ENCODE measurements around the gene LHFPL5.

LHFPL5 gene

GRCh38 chr6:35831257-35832007 lies 26.3 kb downstream of the LHFPL5 start:
- peak; percentile 6; the same call in 1 of the 2 replicates for TF ChIP-seq POLR2AphosphoS5 (IDR thresholded peaks at IDR 0.05; ENCODE audit: low read depth)
- no peak for TF ChIP-seq CTCF (IDR thresholded peaks at IDR 0.05; ENCODE audit: insufficient read depth, low read length)
- no peak for DNase-seq (ENCODE audit: low read depth in 1 of 2, low spot score in 1 of 2)
- no peak overlapping the region for H3K4me3 ChIP-seq (replicated peaks; ENCODE audit: insufficient read depth, low read length)
- H3K27me3 ChIP-seq (ENCODE audit: insufficient read depth, poor library complexity, severe bottlenecking): no peaks in the 10 kb centered on the region
- H3K27ac ChIP-seq (replicated peaks): no peak overlapping the region

GRCh38 chr6:35833536-35833935 lies 28.4 kb downstream of the LHFPL5 start:
- no peak for TF ChIP-seq REST (IDR thresholded peaks at IDR 0.05; ENCODE audit: insufficient replicate concordance, low read depth)
- TF ChIP-seq SPI1 (IDR thresholded peaks at IDR 0.05; ENCODE audit: borderline replicate concordance, low read depth): no peak
- TF ChIP-seq GABPA (IDR thresholded peaks at IDR 0.05; ENCODE audit: low read depth): no peak
- no peak for TF ChIP-seq CTCF (IDR thresholded peaks at IDR 0.05; ENCODE audit: insufficient read depth, low read length)
- Histone ChIP-seq H3K4me3 (replicated peaks; ENCODE audit: insufficient read depth, low read length) (no peak overlapping the region), H3K27me3 (ENCODE audit: insufficient read depth, poor library complexity, severe bottlenecking) (no peaks in the 10 kb centered on the region), H3K27ac (replicated peaks) (peak overlapping the region; percentile 47)
- peak; percentile 61 to 81 for DNase-seq (ENCODE audit: low read depth in 1 of 2, low spot score in 1 of 2)

- H3K4me3 ChIP-seq (replicated peaks; ENCODE audit: insufficient read depth, low read length): no peak overlapping the region
- no peak for DNase-seq (ENCODE audit: low read depth in 1 of 2, low spot score in 1 of 2)
- no peaks in the 10 kb centered on the region for H3K27me3 ChIP-seq (ENCODE audit: insufficient read depth, poor library complexity, severe bottlenecking)
- no peak for TF ChIP-seq GABPA (IDR thresholded peaks at IDR 0.05; ENCODE audit: low read depth)
- no peak for TF ChIP-seq CTCF (IDR thresholded peaks at IDR 0.05; ENCODE audit: insufficient read depth, low read length)
- TF ChIP-seq POLR2AphosphoS5 (IDR thresholded peaks at IDR 0.05; ENCODE audit: low read depth): no peak
- TF ChIP-seq SPI1 (IDR thresholded peaks at IDR 0.05; ENCODE audit: borderline replicate concordance, low read depth): no peak
- TF ChIP-seq REST (IDR thresholded peaks at IDR 0.05; ENCODE audit: insufficient replicate concordance, low read depth): no peak
- no peak overlapping the region for H3K27ac ChIP-seq (replicated peaks)
Observed at GRCh38 chr6:35839019-35839418, 33.9 kb downstream of the LHFPL5 start.

GRCh38 chr6:35842381-35842780 lies 37.2 kb downstream of the LHFPL5 start:
- no peak overlapping the region for H3K4me3 ChIP-seq (replicated peaks; ENCODE audit: insufficient read depth, low read length)
- TF ChIP-seq GABPA (IDR thresholded peaks at IDR 0.05; ENCODE audit: low read depth) (no peak), SPI1 (IDR thresholded peaks at IDR 0.05; ENCODE audit: borderline replicate concordance, low read depth) (no peak), CTCF (IDR thresholded peaks at IDR 0.05; ENCODE audit: insufficient read depth, low read length) (no peak), POLR2AphosphoS5 (IDR thresholded peaks at IDR 0.05; ENCODE audit: low read depth) (no peak), REST (IDR thresholded peaks at IDR 0.05; ENCODE audit: insufficient replicate concordance, low read depth) (no peak)
- no peak overlapping the region for H3K27ac ChIP-seq (replicated peaks)
- no peaks in the 10 kb centered on the region for H3K27me3 ChIP-seq (ENCODE audit: insufficient read depth, poor library complexity, severe bottlenecking)
- DNase-seq (ENCODE audit: low read depth in 1 of 2, low spot score in 1 of 2): no peak

Data from HL-60 (cell line).